ENCODE data around the gene WDFY3.

Gene WDFY3

DNA sequence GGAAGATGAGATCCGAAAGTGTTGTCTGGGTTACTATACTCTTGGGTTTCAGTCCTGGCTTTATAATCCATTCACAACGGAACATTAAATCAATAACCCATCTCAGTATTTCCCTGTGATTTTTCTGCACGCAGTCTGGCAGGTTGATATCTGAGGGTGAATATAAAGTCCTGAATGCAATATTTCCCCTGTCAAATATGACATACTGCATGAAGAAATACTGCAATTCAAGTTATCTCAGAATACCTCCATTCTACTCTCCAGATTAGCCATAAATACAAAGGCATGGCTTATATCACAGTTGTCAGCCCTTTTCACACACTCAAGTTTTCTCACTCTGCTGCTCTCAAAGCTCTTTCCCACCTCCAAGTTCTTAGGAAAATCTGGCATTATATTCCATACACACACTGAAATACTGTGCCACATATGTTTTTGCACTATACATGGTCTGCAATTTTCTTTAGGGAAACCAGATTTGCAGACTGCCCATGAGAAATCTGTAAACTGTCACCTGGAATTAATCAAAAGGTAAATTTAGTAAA is 64.7 kb downstream of the WDFY3 start:
- no peak for DNase-seq

DNA sequence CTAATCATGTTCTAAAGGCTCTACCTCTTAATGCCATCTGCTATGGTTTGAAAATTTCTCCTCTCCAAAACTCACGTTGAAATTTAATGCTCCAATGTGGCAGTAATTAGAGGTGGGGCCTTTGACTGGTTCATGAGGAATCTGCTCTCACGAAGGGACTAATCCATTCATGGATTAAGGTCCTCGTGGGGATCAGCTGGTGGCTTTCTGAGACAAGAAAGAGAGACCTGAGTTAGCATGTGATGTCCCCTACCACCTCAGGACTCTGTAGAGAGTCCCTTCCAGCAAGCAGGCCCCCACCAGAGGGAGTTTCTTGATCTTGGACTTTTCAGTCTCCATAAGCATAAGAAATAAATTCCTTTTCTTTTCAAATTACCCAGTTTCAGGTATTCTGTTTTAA is 65.3 kb downstream of the WDFY3 start:
- DNase-seq = no peak

DNA sequence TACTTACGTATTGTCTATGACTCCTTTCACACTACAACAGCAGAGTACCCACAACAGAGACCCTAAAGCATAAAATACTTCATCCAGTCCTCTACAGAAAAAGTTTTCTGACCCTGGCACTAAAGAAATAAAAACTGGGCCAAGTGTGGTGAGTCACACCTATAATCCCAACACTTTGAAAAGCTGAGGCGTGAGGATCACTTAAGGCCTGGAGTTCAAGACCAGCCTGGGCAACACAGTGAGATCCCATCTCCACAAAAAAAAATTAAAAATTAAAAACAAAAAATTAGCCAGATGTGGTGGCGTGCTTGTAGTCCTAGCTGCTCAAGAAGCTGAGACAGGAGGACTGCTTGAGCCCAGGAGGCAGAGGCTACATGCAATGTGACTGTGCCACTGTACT is 66.9 kb downstream of the WDFY3 start:
- DNase-seq = no peak

DNA sequence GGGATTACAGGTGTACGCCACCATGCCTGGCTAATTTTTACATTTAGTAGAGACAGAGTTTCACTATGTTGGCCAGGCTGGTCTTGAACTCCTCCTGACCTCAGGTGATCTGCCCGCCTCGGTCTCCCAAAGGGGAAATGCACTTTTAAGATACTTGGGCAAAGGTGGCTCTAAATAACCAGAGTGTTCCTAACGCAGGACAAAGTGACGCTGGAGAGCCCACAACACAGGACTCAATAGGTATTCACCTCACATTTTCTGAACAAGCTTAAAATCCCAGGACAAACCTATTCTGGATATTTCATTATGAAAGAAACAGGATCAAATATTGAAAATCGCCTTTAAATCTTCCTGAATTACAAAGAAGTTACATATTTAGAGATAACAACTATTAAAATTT is 69.0 kb downstream of the WDFY3 start:
- no peak for DNase-seq

DNA sequence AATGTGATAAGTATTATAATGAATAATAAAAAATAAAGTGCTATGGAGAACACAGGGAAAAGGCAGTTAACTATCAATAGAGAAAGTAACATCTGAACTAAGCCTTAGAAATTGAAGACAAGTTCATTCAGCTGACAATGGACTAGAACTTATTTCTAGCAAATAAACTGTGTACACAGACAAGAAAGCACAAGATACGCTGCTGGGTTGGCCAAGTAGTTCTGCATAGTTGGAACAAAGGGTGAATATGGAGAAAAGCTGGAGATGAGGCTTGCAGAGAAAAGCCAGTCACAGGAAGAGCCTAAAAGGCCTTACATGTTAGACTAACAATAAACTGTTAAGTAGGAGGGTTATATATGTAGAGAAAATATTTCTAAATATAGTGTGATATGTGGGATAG is 71.2 kb downstream of the WDFY3 start:
- DNase-seq = no peak

DNA sequence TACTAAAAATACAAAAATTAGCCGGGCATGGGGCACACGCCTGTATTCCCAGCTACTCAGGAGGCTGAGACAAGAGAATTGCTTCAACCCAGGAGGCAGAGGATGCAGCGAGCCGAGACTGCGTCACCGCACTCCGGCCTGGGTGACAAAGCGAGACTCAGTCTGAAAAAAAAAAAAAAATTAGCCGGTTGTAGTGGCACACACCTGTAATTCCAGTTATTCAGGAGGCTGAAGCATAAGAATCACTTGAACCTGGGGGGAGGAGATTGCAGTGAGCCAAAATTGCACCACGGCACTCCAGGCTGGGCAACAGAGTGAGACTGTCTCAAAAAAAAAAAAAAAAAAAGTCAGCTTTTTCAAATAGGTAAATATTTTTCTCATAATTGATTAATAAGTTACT is 71.9 kb downstream of the WDFY3 start:
- no peak for DNase-seq

DNA sequence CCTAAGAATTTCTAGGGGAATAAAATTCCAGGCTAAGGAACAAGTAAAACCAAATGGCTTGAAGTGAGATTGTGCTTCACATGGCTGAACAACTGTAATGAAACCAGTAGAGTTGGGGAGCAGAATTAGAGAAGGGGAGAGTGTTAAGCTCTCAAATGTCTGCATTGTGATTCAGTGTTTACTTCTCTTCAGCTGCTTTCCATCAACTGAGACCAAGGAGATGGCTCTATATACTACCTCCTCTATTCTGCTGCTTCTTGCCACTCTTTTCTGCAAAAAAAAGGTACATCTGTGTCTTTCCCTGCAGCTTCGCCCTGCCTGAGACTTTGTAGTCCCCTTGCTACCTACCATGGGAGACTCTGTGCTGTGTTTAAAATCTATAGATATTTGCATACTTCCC is 73.5 kb downstream of the WDFY3 start:
- no peak for DNase-seq

DNA sequence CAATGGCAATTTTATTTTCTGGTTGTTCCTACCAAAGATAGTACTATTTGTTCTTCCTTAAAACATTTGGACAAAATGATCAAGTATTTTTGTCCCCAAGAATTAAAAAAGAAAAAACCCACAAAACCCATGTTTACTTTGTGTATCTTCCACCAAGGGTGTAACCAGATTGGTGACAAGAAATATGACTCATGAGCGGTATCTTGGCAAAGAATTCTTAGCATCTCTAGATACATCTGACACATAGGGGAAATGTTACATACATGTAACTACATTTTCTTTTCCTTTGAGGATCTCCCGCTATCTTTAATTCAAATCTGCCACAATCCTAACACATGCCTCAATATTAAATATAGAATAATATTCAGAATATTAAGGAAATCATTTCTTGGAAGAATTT is 78.7 kb downstream of the WDFY3 start:
- no peak for DNase-seq

DNA sequence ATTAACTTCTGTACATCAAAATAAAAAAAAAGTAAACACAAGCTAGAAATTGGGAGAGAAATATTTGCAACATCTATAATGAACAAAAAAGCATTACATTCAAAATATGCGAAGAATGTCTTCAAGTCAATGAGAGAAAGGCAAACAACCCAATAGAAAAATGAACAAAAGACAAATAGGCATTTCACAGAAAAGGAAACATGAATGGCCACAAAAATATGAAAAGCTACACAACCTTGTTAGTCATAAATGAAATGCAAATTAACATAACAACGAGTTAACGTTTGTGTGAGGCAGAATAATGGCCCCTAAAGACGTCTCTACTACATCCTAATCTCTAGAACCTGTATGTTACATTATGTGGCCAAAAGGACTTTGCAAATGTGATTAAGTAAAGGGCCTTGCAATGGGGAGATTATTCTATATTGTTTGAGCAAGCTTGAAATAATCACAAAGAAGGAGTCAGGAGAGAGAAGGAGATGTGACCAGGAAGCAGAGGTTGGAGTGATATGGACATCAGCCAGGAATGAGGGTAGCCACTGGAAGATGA is 86.8 kb downstream of the WDFY3 start:
- DNase-seq = no peak

DNA sequence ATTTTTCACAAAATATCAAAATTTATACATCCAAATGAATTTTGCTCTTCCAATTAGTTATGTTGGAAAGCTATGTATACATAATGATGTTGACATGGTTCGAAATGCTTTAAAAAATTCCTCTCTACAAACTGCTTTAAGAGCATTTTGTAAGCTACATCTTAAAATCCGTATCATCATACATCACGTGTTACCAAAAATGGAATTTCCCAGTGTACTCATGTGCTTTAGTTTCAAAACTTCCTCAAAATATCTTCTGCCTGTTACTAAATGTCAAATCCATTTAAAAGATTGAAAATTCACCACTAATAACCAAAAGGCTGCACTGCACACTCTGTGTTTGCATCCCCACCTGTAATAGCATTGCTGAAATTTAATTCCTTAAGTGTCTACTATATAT is 87.9 kb downstream of the WDFY3 start:
- DNase-seq = no peak

DNA sequence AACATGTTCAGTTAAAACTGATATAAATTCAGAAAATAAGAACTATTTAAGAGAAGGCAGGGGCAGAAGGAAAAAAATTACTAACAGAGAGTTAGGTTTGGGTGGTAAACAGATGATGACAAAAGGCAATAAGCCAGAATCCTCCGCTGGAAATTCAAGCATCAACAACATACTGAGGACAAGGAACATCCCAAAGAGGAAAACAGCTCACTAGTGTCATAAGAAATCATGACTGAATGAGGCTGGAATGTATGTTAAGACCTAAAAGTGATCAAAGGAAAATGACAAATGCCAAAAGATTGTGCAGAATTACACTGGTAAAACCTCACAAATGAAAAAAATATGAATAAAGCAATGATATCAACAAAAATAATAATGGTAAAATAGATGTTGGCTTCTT is 88.4 kb downstream of the WDFY3 start:
- DNase-seq = no peak

DNA sequence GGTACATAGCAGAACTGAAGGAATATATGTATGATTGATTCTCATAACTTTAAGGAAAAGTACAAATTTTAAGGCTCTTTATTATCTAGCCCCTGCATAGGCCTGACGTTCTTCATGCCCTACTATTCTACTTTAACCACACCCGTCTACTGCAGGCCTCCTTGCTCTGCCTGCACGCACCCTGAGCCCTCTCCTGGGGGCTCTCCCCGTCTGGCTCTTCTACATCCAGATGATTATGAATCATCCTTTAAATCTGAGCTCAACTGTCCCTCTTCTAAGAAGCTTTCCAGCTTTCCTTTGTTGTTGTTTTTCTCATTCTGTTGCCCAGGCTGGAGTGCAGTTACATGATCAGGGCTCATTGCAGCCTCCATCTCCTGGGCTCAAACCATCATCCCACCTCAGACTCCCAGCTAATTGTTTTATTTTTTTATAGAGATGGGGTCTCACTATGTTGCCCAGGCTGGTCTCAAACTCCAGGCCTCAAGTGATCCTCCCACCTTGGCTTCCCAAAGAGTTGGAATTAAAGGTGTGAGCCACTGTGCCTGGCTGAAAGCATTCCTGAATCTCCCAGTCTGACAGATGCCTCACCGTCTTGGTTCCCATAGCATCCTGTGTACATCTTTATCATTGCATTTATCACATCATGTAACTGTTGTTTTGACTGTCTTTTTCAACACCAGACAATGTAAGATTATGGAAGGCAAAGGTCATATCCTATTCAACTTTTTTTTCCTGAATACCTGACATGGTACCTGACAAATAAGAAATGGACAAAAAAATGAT is 89.2 kb downstream of the WDFY3 start:
- no peak for DNase-seq

DNA sequence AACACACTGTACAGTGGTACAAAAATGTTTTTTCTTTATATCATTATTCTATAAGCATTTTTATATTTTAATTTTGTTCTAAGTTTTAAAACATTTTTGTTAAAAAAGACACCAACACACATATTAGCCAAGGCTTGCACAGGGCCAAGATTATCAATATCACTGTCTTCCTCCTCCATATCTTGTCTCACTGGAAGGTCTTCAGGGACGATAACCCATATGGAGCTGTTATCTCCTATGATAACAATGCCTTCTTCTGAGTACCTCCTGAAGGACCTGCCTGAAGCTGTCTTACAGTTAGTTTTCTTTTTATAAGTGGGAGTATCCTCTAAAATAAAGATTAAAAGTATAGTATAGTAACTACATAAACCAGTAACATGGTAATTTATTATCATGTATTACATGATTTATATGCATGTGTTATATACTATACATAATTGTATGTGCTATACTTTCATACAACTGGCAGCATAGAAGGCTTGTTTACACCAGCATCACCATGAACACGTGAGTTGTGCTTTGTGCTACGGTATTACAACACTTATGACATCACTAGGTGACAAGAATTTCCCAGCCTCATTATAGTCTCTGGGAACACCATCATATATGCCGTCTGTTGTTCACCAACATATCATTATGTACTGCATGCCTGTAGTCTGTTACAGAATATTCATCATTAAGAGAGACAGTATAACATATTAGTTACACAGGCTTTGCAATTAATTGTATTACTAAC is 90.7 kb downstream of the WDFY3 start:
- no peak for DNase-seq

DNA sequence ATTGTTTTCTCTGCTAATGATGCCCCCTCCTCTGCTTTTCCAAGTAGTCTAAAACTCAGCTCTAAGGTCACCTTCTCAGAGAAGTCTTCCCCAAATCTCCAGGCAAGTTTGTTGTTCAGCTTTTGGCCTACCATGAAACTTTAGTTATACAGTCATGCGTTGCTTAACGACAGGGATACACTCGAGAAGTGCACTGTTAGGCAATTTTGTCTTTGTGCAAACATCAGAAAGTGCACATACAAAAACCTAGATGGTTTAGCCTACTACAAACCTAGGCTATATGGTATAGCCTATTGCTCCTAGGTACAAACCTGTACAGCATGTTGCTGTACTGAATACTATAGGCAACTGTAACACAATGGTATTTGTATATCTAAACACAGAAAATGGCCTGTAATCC is 91.9 kb downstream of the WDFY3 start:
- no peak for DNase-seq

DNA sequence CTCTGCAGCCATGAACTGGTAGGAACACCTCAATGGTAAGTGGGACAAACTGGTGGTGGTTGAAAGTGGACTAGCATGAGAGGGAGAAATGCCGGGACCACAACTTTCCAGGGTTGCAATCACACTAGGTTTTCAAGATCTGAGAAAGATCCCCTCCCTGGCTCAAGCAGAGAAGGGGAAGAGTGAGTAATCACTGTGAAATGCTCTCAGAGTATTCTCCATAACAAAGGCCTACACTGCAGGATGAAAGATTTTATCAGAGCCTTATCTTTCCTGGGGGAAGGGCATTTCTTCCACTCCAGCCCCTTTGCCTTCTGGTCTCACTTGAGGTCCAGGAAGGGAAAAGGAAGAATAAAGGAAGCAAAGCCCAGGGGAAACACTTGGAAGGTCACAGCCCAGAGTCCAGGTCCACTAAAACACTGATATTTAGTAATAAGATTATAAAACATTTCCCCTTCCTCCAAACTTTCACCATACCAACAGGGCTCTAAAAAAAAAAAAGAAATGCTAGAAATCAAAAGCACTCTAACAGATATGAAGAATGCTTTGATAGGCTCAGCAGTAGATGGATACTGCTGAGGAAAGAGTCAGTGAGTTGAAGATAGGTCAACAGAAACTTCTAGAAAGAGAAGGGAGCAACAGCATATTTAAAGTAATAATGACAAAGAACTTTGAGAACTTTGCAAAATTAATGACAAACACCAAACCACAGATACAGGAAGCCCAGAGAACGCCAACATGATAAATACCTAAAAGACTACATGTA is 95.9 kb downstream of the WDFY3 start:
- DNase-seq = no peak

DNA sequence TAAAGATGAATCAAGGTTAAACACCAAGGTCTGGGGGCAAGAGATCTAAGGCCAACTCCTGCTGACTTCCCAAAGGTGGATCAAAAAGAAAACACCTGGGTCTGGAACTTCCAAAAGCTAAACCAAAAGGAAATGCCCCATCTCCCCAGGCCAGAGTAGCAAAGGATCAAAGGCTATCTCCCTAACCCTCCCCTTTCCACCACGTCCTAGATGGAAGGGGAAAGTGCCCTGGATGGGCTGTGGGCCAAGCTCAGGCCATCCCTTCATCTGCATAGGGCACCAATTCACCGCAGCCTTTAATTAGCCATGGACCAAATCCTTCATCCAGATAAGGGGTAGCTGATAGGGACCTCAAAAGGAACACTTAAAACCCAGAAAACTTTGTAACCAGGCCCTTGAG is 100.2 kb downstream of the WDFY3 start:
- no peak for DNase-seq

DNA sequence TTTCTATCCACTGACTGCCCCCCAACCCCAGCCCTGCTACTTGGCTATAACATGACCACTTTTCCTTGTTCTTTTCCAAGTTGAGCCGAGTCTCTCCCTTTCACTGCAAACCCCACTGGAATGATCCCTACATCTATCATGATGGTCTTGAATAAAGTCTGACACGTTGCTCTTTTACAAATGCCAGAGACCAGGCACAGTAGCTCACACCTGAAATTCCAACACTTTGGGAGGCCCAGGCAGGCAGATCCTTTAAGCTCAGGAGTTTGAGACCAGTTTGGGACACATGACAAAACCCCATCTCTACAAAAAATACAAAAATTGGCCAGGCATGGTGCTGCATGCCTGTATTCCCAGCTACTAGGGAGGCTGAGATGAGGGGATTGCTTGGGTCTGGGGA is 100.9 kb downstream of the WDFY3 start:
- DNase-seq = no peak

DNA sequence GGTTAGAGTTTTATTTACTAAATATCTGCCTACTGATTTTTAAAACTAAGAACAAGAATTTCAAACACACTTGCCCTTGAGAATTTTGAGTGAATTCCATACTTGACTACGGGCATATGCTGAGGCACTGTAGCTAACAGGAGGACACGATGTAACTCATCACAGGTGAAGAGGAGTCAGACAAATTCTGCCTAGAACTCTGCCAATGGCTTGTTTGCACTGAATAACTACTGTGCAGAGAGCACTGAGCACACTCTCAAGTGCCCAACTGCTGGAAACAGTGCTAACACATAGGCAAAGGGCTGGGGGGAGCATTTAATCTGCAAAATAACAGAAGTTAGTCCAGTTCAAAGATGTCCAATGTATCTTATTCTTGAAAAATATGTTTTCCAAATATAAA is 104.4 kb downstream of the WDFY3 start:
- no peak for DNase-seq

DNA sequence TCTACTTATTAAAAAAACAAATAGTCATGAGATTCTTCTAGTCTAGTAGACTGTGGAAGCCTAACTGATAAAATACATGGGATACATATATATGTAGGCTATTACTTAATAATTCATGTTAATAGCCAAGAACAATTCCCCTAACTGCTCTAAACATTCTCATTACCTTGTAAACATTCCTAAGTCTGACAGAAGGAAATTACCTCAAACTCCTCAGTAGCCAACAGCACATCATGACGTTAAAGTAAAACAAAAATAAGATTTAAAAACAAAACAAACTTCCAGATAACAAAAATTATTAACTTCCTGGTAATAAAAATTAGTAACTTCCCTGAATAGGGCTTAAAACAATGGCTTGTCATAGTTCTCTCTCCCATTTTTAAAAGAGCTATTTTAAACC is 109.2 kb downstream of the WDFY3 start:
- DNase-seq = no peak

DNA sequence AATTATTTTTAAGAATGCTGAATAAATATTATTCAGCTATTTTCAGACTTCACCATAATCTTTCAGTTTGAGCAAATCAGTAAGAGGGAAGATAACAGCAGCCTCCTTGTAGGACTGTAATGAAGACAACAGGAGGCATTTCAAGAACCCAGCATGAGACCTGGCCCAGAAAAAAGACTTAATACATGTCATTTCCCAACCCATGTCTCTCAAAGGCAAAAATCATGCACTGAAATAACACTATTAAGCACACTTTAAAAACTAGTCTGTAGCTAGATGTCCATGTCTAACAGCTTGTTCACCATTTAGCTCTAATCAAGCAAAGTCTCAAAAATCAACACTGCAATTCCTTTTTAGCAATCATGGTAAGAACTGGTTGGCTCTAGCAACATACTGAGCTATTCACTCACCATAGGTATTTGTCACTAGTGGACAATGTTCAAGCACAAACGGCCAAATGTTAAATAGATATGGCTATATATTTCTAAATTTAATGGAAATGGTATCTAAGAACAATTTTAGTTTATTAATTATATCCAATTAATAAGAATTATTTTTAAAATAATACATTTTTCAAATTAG is 109.9 kb downstream of the WDFY3 start:
- DNase-seq = no peak

DNA sequence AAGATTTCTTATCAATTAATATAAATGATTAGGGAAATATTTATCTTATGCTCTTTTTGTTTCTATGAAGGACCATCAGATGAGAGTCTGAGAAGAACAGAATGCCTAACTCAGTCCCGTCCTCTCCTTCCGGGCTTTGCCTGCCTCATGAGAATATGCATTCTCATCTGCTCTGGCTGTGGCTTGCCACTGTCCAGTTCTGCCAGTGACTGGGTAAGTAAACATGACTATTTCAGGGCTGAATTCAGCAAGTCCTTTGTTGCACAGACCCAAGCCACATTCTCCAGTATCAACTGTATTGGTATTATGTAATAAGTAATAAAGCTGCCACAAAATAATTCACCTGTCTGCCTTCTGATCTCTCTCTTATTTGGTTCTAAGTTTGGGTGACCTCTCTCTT is 110.7 kb downstream of the WDFY3 start:
- DNase-seq = no peak

DNA sequence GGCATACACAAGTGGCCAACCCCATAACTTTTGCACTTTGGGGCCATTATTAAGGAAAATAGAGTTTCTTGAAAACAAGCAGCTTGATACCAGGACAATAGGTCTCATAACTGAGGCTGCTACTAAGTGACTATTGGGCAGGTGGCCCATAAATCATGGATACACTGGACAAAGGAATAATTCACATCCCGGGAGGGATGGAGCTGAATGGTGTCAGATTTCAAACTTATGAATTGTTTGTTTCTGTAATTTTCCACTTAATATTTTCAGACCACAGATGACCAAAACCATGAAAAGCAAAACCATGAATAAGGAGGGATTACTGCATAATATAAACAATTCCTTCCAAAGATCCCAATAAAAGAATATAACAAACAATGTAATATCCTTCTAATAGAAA is 114.4 kb downstream of the WDFY3 start:
- DNase-seq = no peak

DNA sequence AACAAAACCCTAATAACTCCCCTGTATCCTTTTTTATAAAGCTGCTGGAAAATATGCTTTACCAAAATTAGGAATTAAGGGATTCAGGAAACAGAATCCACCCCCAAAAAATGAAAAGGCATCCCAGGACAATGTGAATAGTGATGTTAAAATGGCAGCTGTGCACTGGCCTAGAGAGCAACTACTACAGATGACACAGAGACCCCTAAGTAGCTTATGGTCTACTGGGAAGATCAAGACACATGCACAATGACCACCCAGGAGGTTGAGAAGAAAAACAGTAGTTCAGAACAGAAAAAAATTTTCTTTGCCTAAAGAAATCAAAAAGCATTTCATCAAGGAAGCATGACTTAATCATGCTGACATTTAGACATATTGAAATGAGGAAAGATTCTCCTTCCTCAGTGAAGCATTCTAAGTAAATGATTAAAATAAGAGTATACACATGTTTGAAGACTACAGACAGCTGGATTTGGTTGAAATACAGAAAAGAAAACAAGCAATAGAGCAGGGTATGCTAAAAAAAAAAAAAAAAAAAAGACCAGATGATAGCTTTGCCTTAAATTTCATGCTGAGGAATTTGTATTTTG is 117.3 kb downstream of the WDFY3 start:
- no peak for DNase-seq

Data from activated CD4-positive, alpha-beta T cell treated with anti-CD3 and anti-CD28 coated beads for 1 hour (primary cell).